HEK293 (cell line): ENCODE data around the gene LPIN1.

ENCODE experiments used
- CTCF ChIA-PET: fragments of 350-600 bp; formaldehyde crosslinking; extraction: SDS; loops from one replicate; lab custom pipeline; 2021; ENCODE audit warnings: antibody characterized with exemption; lab: Yijun Ruan, JAX
- POLR2A ChIA-PET: fragments of 300-600 bp; formaldehyde crosslinking; extraction: SDS; loops from one replicate; lab custom pipeline; 2020; ENCODE audit warnings: antibody characterized with exemption, inconsistent platforms; lab: Yijun Ruan, JAX
- H3K27ac ChIP-seq: fragments of 200-500 bp; sonication (Bioruptor generic); 2 replicates; pipeline ENCODE4 v1.5.1; 2014; ENCODE audit warnings: low read depth, low read length, control low read depth, inconsistent platforms; ENCODE audit errors: extremely low read depth
- H3K36me3 ChIP-seq, 2 experiments: fragments of 200-500 bp in 1 of 2; sonication (Bioruptor generic) in 1 of 2; 1 replicate in 1 of 2; 2 replicates in 1 of 2; pipeline ENCODE4 v1.5.1; 2014 to 2017; ENCODE audit warnings: inconsistent platforms in 2 of 2, low read length in 2 of 2; ENCODE audit not compliant: control insufficient read depth in 2 of 2, insufficient read depth in 1 of 2
- H3K4me1 ChIP-seq: fragments of 200-500 bp; sonication (Bioruptor generic); 2 replicates; pipeline ENCODE4 v1.5.1; 2014; ENCODE audit warnings: mild to moderate bottlenecking, low read length, inconsistent platforms; ENCODE audit not compliant: control insufficient read depth, insufficient read depth
- H3K4me3 ChIP-seq: 2 replicates; pipeline ENCODE4 v1.5.1; 2011; ENCODE audit warnings: low read depth, mild to moderate bottlenecking, control low read depth, low read length, moderate library complexity
- H3K9me3 ChIP-seq: fragments of 200-500 bp; sonication (Bioruptor generic); 2 replicates; pipeline ENCODE4 v1.5.1; 2014; ENCODE audit warnings: low read depth, low read length, inconsistent platforms; ENCODE audit not compliant: control insufficient read depth, insufficient read depth
- RBAK ChIP-seq: fragments of 450-650 bp; formaldehyde crosslinking; IDR thresholded peaks from 2 replicates; pipeline ENCODE4 v1.5.1; 2016; ENCODE audit warnings: missing biosample characterization, missing genetic modification characterization
- ZNF2 ChIP-seq: fragments of 450-650 bp; formaldehyde crosslinking; IDR thresholded peaks from 2 replicates; pipeline ENCODE4 v1.5.1; 2016; ENCODE audit warnings: missing biosample characterization, missing genetic modification characterization
- ZNF311 ChIP-seq: fragments of 450-650 bp; formaldehyde crosslinking; IDR thresholded peaks from 2 replicates; pipeline ENCODE4 v1.5.1; 2017; ENCODE audit warnings: missing biosample characterization, missing genetic modification characterization, borderline replicate concordance
- ZNF423 ChIP-seq: fragments of 450-650 bp; formaldehyde crosslinking; IDR thresholded peaks from 2 replicates; pipeline ENCODE4 v1.5.1; 2016; ENCODE audit warnings: missing biosample characterization, missing genetic modification characterization
- ZNF548 ChIP-seq: fragments of 450-650 bp; formaldehyde crosslinking; IDR thresholded peaks from 2 replicates; pipeline ENCODE4 v1.5.1; 2016; ENCODE audit warnings: missing biosample characterization, missing genetic modification characterization
- ZNF629 ChIP-seq: fragments of 450-650 bp; formaldehyde crosslinking; IDR thresholded peaks from 2 replicates; pipeline ENCODE4 v1.5.1; 2017; ENCODE audit warnings: missing biosample characterization, missing genetic modification characterization
- ZNF701 ChIP-seq: fragments of 450-650 bp; formaldehyde crosslinking; IDR thresholded peaks from 2 replicates; pipeline ENCODE4 v1.5.1; 2016; ENCODE audit warnings: missing biosample characterization, missing genetic modification characterization
- TF ChIP-seq, protein P1 (sequence below): fragments of 450-650 bp; formaldehyde crosslinking; IDR thresholded peaks from 2 replicates; pipeline ENCODE4 v1.5.1; 2016; ENCODE audit warnings: missing biosample characterization, missing genetic modification characterization
- TF ChIP-seq, protein P2 (sequence below): fragments of 450-650 bp; formaldehyde crosslinking; IDR thresholded peaks from 2 replicates; pipeline ENCODE4 v1.5.1; 2016; ENCODE audit warnings: missing biosample characterization, missing genetic modification characterization, low read depth
- TF ChIP-seq, protein P3 (sequence below): fragments of 450-650 bp; IDR thresholded peaks from 2 replicates; pipeline ENCODE4 v1.5.1; 2018; ENCODE audit warnings: missing biosample characterization, missing genetic modification characterization
- TF ChIP-seq, protein P4 (sequence below): fragments of 450-650 bp; formaldehyde crosslinking; IDR thresholded peaks from 2 replicates; pipeline ENCODE4 v1.5.1; 2016; ENCODE audit warnings: missing biosample characterization, missing genetic modification characterization
- TF ChIP-seq, protein P5 (sequence below): fragments of 450-650 bp; formaldehyde crosslinking; IDR thresholded peaks from 2 replicates; pipeline ENCODE4 v1.5.1; 2016; ENCODE audit warnings: missing biosample characterization, missing genetic modification characterization
- TF ChIP-seq, protein P6 (sequence below): fragments of 450-650 bp; formaldehyde crosslinking; IDR thresholded peaks from 2 replicates; pipeline ENCODE4 v1.5.1; 2016; ENCODE audit warnings: missing biosample characterization, missing genetic modification characterization
- TF ChIP-seq, protein P7 (sequence below): fragments of 450-650 bp; formaldehyde crosslinking; IDR thresholded peaks from 2 replicates; pipeline ENCODE4; 2016; ENCODE audit warnings: missing biosample characterization, missing genetic modification characterization
- TF ChIP-seq, protein P8 (sequence below): fragments of 450-650 bp; formaldehyde crosslinking; IDR thresholded peaks from 2 replicates; pipeline ENCODE4 v1.5.1; 2016; ENCODE audit warnings: missing biosample characterization, missing genetic modification characterization

Gene LPIN1

DNA sequence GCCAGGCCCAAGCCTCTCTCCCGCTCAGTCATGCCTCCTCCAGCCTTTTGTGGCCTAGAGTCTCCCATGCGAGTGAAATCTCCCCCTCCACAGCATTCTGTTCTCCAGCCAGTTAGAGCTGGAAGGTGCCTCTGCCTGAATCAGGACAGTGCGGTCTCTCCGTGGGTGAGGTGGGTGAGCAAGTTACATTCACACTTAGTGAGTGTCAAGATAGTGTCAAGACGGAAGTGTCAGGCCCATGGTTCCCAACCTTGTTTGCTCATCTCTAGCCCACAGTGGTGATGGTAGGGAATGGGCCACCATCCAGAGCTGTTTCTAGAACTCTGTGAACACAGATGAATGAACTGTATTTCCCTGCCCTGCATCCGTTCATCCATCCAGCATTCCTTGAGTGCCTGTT lies 59.5 kb downstream of the LPIN1 start (continued):
- TF ChIP-seq, protein P1, sequence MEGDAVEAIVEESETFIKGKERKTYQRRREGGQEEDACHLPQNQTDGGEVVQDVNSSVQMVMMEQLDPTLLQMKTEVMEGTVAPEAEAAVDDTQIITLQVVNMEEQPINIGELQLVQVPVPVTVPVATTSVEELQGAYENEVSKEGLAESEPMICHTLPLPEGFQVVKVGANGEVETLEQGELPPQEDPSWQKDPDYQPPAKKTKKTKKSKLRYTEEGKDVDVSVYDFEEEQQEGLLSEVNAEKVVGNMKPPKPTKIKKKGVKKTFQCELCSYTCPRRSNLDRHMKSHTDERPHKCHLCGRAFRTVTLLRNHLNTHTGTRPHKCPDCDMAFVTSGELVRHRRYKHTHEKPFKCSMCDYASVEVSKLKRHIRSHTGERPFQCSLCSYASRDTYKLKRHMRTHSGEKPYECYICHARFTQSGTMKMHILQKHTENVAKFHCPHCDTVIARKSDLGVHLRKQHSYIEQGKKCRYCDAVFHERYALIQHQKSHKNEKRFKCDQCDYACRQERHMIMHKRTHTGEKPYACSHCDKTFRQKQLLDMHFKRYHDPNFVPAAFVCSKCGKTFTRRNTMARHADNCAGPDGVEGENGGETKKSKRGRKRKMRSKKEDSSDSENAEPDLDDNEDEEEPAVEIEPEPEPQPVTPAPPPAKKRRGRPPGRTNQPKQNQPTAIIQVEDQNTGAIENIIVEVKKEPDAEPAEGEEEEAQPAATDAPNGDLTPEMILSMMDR (tag by site-specific recombination): no peak
- TF ChIP-seq, protein P2, sequence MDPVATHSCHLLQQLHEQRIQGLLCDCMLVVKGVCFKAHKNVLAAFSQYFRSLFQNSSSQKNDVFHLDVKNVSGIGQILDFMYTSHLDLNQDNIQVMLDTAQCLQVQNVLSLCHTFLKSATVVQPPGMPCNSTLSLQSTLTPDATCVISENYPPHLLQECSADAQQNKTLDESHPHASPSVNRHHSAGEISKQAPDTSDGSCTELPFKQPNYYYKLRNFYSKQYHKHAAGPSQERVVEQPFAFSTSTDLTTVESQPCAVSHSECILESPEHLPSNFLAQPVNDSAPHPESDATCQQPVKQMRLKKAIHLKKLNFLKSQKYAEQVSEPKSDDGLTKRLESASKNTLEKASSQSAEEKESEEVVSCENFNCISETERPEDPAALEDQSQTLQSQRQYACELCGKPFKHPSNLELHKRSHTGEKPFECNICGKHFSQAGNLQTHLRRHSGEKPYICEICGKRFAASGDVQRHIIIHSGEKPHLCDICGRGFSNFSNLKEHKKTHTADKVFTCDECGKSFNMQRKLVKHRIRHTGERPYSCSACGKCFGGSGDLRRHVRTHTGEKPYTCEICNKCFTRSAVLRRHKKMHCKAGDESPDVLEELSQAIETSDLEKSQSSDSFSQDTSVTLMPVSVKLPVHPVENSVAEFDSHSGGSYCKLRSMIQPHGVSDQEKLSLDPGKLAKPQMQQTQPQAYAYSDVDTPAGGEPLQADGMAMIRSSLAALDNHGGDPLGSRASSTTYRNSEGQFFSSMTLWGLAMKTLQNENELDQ (tag by site-specific recombination): no peak
- TF ChIP-seq, protein P3, sequence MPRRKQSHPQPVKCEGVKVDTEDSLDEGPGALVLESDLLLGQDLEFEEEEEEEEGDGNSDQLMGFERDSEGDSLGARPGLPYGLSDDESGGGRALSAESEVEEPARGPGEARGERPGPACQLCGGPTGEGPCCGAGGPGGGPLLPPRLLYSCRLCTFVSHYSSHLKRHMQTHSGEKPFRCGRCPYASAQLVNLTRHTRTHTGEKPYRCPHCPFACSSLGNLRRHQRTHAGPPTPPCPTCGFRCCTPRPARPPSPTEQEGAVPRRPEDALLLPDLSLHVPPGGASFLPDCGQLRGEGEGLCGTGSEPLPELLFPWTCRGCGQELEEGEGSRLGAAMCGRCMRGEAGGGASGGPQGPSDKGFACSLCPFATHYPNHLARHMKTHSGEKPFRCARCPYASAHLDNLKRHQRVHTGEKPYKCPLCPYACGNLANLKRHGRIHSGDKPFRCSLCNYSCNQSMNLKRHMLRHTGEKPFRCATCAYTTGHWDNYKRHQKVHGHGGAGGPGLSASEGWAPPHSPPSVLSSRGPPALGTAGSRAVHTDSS (tag by site-specific recombination): no peak
- TF ChIP-seq, protein P4, sequence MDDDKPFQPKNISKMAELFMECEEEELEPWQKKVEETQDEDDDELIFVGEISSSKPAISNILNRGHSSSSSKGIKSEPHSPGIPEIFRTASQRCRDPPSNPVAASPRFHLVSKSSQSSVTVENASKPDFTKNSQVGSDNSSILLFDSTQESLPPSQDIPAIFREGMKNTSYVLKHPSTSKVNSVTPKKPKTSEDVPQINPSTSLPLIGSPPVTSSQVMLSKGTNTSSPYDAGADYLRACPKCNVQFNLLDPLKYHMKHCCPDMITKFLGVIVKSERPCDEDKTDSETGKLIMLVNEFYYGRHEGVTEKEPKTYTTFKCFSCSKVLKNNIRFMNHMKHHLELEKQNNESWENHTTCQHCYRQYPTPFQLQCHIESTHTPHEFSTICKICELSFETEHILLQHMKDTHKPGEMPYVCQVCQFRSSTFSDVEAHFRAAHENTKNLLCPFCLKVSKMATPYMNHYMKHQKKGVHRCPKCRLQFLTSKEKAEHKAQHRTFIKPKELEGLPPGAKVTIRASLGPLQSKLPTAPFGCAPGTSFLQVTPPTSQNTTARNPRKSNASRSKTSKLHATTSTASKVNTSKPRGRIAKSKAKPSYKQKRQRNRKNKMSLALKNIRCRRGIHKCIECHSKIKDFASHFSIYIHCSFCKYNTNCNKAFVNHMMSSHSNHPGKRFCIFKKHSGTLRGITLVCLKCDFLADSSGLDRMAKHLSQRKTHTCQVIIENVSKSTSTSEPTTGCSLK: no peak
- TF ChIP-seq ZNF548 (tag by site-specific recombination): no peak
- TF ChIP-seq, protein P5, sequence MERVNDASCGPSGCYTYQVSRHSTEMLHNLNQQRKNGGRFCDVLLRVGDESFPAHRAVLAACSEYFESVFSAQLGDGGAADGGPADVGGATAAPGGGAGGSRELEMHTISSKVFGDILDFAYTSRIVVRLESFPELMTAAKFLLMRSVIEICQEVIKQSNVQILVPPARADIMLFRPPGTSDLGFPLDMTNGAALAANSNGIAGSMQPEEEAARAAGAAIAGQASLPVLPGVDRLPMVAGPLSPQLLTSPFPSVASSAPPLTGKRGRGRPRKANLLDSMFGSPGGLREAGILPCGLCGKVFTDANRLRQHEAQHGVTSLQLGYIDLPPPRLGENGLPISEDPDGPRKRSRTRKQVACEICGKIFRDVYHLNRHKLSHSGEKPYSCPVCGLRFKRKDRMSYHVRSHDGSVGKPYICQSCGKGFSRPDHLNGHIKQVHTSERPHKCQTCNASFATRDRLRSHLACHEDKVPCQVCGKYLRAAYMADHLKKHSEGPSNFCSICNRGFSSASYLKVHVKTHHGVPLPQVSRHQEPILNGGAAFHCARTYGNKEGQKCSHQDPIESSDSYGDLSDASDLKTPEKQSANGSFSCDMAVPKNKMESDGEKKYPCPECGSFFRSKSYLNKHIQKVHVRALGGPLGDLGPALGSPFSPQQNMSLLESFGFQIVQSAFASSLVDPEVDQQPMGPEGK: no peak

DNA sequence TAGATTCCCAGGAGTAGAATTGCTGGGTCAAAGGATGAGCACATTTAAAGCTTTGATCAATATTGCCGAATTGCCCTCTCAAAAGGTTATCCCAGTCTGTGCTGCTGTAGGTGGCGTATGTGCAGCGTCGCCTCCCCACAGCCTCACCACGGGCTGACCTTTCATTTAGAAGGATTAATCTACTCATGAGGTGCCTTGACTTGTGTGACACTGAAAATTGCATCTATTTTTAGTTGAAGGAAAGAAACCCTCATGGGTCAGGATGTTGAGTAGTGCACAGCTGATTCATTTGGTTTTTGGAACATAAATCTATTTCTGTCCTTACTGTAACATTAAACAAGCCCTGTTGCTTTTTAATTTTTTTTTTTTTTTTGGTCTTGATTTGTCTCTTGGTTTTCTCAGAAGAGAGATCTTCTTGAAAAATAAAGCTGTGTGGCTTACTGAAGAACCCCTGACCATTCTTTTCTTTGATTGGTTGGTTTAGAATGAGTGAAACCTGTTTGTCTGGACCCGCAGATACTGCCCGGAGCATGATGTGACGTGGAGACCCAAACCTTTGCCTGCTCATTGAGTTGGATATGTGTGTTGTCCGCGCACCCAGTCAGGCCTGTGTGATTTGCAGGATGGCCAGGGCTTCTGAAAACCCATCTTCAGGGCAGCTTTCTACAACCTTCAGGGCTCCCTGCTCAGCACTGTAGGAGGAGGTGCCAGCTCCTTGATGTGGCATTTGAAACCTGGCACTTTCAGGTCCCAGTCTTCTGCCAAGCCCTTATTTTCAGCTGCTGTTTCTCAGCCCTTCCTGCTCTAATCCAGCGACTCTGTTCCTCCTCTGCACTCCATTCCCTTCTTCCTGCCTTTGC lies 61.0 kb downstream of the LPIN1 start:
- Histone ChIP-seq H3K4me3 (no peak overlapping the region), H3K36me3 (peaks cover 18 to 61% of the 10 kb centered on the region in 2 experiments; a peak in 2 of 3 replicates), H3K27ac (no peak overlapping the region), H3K9me3 (no peaks in the 10 kb centered on the region), H3K4me1 (no peaks in the 10 kb centered on the region)
- POLR2A ChIA-PET: no interaction called here
- CTCF ChIA-PET: interaction anchor here (0.6 to 1.4 kb wide), 2 partner anchors 23 to 1609 kb away, joined by 3 read pairs; no protein-coding TSS in a partner anchor
- TF ChIP-seq, protein P6, sequence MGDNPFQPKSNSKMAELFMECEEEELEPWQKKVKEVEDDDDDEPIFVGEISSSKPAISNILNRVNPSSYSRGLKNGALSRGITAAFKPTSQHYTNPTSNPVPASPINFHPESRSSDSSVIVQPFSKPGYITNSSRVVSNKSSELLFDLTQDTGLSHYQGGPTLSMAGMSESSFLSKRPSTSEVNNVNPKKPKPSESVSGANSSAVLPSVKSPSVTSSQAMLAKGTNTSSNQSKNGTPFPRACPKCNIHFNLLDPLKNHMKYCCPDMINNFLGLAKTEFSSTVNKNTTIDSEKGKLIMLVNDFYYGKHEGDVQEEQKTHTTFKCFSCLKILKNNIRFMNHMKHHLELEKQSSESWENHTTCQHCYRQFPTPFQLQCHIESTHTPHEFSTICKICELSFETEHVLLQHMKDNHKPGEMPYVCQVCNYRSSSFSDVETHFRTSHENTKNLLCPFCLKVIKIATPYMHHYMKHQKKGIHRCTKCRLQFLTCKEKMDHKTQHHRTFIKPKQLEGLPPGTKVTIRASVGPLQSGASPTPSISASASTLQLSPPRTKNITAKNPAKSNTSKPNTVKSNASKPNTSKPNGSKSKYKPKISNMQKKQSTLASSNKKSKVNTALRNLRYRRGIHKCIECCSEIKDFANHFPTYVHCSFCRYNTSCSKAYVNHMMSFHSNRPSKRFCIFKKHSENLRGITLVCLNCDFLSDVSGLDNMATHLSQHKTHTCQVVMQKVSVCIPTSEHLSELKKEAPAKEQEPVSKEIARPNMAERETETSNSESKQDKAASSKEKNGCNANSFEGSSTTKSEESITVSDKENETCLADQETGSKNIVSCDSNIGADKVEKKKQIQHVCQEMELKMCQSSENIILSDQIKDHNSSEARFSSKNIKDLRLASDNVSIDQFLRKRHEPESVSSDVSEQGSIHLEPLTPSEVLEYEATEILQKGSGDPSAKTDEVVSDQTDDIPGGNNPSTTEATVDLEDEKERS (tag by site-specific recombination): no peak
- TF ChIP-seq RBAK: no peak
- TF ChIP-seq ZNF311 (tag by site-specific recombination): no peak
- TF ChIP-seq ZNF2 (tag by site-specific recombination): no peak
- TF ChIP-seq ZNF629 (tag by site-specific recombination): no peak
- no peak for TF ChIP-seq ZNF701 (tag by site-specific recombination)
- TF ChIP-seq, protein P7, sequence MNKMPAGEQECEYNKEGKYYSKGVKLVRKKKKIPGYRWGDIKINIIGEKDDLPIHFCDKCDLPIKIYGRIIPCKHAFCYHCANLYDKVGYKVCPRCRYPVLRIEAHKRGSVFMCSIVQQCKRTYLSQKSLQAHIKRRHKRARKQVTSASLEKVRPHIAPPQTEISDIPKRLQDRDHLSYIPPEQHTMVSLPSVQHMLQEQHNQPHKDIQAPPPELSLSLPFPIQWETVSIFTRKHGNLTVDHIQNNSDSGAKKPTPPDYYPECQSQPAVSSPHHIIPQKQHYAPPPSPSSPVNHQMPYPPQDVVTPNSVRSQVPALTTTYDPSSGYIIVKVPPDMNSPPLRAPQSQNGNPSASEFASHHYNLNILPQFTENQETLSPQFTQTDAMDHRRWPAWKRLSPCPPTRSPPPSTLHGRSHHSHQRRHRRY (tag by site-specific recombination): no peak
- TF ChIP-seq, protein P8, sequence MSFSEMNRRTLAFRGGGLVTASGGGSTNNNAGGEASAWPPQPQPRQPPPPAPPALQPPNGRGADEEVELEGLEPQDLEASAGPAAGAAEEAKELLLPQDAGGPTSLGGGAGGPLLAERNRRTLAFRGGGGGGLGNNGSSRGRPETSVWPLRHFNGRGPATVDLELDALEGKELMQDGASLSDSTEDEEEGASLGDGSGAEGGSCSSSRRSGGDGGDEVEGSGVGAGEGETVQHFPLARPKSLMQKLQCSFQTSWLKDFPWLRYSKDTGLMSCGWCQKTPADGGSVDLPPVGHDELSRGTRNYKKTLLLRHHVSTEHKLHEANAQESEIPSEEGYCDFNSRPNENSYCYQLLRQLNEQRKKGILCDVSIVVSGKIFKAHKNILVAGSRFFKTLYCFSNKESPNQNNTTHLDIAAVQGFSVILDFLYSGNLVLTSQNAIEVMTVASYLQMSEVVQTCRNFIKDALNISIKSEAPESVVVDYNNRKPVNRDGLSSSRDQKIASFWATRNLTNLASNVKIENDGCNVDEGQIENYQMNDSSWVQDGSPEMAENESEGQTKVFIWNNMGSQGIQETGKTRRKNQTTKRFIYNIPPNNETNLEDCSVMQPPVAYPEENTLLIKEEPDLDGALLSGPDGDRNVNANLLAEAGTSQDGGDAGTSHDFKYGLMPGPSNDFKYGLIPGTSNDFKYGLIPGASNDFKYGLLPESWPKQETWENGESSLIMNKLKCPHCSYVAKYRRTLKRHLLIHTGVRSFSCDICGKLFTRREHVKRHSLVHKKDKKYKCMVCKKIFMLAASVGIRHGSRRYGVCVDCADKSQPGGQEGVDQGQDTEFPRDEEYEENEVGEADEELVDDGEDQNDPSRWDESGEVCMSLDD (tag by site-specific recombination): no peak
- no peak for TF ChIP-seq ZNF423 (tag by site-specific recombination)
